A549 (cell line): ENCODE results near the gene KLK4. TPM values are rescaled to one million over a fixed set of nuclear protein-coding genes. Genes with fewer than 3 reads are reported as not detected.
A peak's percentile ranks its signal among the peaks of the same experiment; 100 is the strongest.

Experiments used
- ATAC-seq, 2 experiments: fragments of 200-7000 bp in 1 of 2; fragments of >200 bp in 1 of 2; cut with Nextera tagmentation in 1 of 2; cut with Tn5 transposase in 1 of 2; 3 replicates each; pipeline versions ENCODE4 v1.8.0 to v1.9.1; 2018 to 2020; ENCODE audit warnings: mild to moderate bottlenecking in 1 of 2, moderate library complexity in 1 of 2
- CTCF ChIA-PET: fragments of 300-600 bp; sonication (Branson Sonifier 250); formaldehyde crosslinking; extraction: SDS; loops from one replicate; lab custom pipeline; 2021; ENCODE audit warnings: antibody characterized with exemption, inconsistent platforms; lab: Yijun Ruan, JAX
- POLR2A ChIA-PET: fragments of 350-600 bp; formaldehyde crosslinking; extraction: SDS; loops from one replicate; lab custom pipeline; 2021; ENCODE audit warnings: antibody characterized with exemption, inconsistent platforms; lab: Yijun Ruan, JAX
- DNase-seq, 2 experiments: peaks; one replicate each; pipeline versions ENCODE4 v3.0.0 to v3.0.0-alpha.2; 2011 to 2016; ENCODE audit warnings: low read depth in 1 of 2, low spot score in 1 of 2
- FAIRE-seq: peaks from 2 replicates; lab custom pipeline; 2011; peaks lifted over from hg19 to GRCh38; lab: Jason Lieb, UNC
- H3K27ac ChIP-seq, 2 experiments: fragments of >200 bp; sonication (Bioruptor Twin); formaldehyde crosslinking; 3 replicates each; pipeline ENCODE4 v1.5.1; 2016 to 2017
- H3K4me1 ChIP-seq: fragments of >200 bp; sonication (Bioruptor Twin); formaldehyde crosslinking; 3 replicates; pipeline ENCODE4 v1.6.1; 2016
- H3K4me2 ChIP-seq: fragments of >200 bp; sonication (Bioruptor Twin); formaldehyde crosslinking; 3 replicates; pipeline ENCODE4 v1.6.1; 2016
- H3K4me3 ChIP-seq: fragments of >200 bp; sonication (Bioruptor Twin); formaldehyde crosslinking; 3 replicates; pipeline ENCODE4 v1.5.1; 2016
- H3K9me3 ChIP-seq: fragments of >200 bp; sonication (Bioruptor Twin); formaldehyde crosslinking; 3 replicates; pipeline ENCODE4 v1.6.1; 2016
- CBX2 ChIP-seq: fragments of 200-600 bp; sonication (generic); IDR thresholded peaks from 2 replicates; pipeline ENCODE4 v1.6.1; 2016; ENCODE audit warnings: low read depth, mild to moderate bottlenecking, borderline replicate concordance
- CBX8 ChIP-seq: fragments of 200-600 bp; sonication (generic); IDR thresholded peaks from 2 replicates; pipeline ENCODE4 v1.6.1; 2016
- CHD2 ChIP-seq: fragments of 150-350 bp; IDR thresholded peaks from 2 replicates; pipeline ENCODE4 v1.6.1; 2014; ENCODE audit warnings: low read length; ENCODE audit not compliant: partially characterized antibody
- CHD4 ChIP-seq: fragments of 200-600 bp; sonication (generic); IDR thresholded peaks from 2 replicates; pipeline ENCODE4 v1.6.1; 2016; ENCODE audit warnings: antibody characterized with exemption, mild to moderate bottlenecking, borderline replicate concordance
- EHMT2 ChIP-seq: fragments of 200-600 bp; sonication (generic); IDR thresholded peaks from 2 replicates; pipeline ENCODE4 v1.6.1; 2016; ENCODE audit warnings: antibody characterized with exemption, low read depth, mild to moderate bottlenecking, moderate library complexity
- EP300 ChIP-seq, 2 experiments: fragments of >200 bp; sonication (Bioruptor Twin); formaldehyde crosslinking; IDR thresholded peaks; 2 replicates in 1 of 2; 3 replicates in 1 of 2; pipeline ENCODE4 v1.6.1; 2016 to 2017
- FOSB ChIP-seq: fragments of 250-450 bp; sonication (Bioruptor Pico); IDR thresholded peaks from 2 replicates; pipeline ENCODE4 v1.5.0; 2020; ENCODE audit warnings: mild to moderate bottlenecking, moderate library complexity
- FOSL2 ChIP-seq, 2 experiments: fragments of 450-650 bp in 1 of 2; fragments of >200 bp in 1 of 2; sonication (Bioruptor Twin) in 1 of 2; formaldehyde crosslinking; IDR thresholded peaks; 2 replicates each; pipeline versions ENCODE4 v1.5.0 to v1.6.1; 2016 to 2020; ENCODE audit warnings: mild to moderate bottlenecking in 1 of 2, moderate library complexity in 1 of 2
- GATA3 ChIP-seq: IDR thresholded peaks from 2 replicates; pipeline ENCODE4 v1.6.1; 2012; ENCODE audit warnings: borderline replicate concordance
- HES2 ChIP-seq: fragments of >200 bp; sonication (Bioruptor Twin); formaldehyde crosslinking; IDR thresholded peaks from 2 replicates; pipeline ENCODE4 v1.6.1; 2016
- JUN ChIP-seq, 2 experiments: fragments of >200 bp; sonication (Bioruptor Twin); formaldehyde crosslinking; IDR thresholded peaks; 2 replicates in 1 of 2; 3 replicates in 1 of 2; pipeline ENCODE4 v1.6.1; 2016 to 2017
- MAFK ChIP-seq: fragments of 450-650 bp; IDR thresholded peaks from 2 replicates; pipeline ENCODE4 v1.6.1; 2014; ENCODE audit not compliant: partially characterized antibody
- ZC3H11A ChIP-seq: fragments of 450-650 bp; IDR thresholded peaks from 2 replicates; pipeline ENCODE4 v1.6.1; 2014; ENCODE audit warnings: antibody characterized with exemption, mild to moderate bottlenecking
- ZFP36 ChIP-seq: fragments of 450-650 bp; IDR thresholded peaks from 2 replicates; pipeline ENCODE4 v1.6.1; 2014; ENCODE audit warnings: borderline replicate concordance; ENCODE audit not compliant: partially characterized antibody
- ZNF302 ChIP-seq: fragments of 250-450 bp; sonication (Bioruptor Pico); IDR thresholded peaks from 2 replicates; pipeline ENCODE4 v1.9.0; 2021; ENCODE audit warnings: inconsistent platforms, mild to moderate bottlenecking, moderate library complexity
- ZSCAN20 ChIP-seq: fragments of 250-450 bp; sonication (Bioruptor Pico); IDR thresholded peaks from 2 replicates; pipeline ENCODE4 v1.8.0; 2022; ENCODE audit warnings: mild to moderate bottlenecking, moderate library complexity
- WGBS: methylation state at CpG from one replicate; pipeline ENCODE4 v1.1.6; 2017; ENCODE audit errors: missing lambda C conversion rate; 5-methylcytosine and 5-hydroxymethylcytosine counted together
- polyA plus RNA-seq, 4 experiments: library from polyadenylated mRNA; depleted of rRNA in 3 of 4; stranded (reverse); fragments of >200 nt; fragmentation: RNase III in 1 of 4; extraction: RNeasy Plus Mini Kit Qiagen cat#74134 plus additional on column Dnase treatment in 1 of 4; gene quantifications; 2 replicates in 3 of 4; 3 replicates in 1 of 4; pipeline ENCODE4 v1.2.3, GENCODE V29; 2011 to 2017
- TF ChIP-seq, protein P1 (sequence below): fragments of 200-600 bp; sonication (generic); IDR thresholded peaks from 2 replicates; pipeline ENCODE4 v1.6.1; 2016; ENCODE audit warnings: antibody characterized with exemption, mild to moderate bottlenecking, moderate library complexity

The KLK4 gene
- polyA plus RNA-seq, 2 of the 4 experiments (the other 2 are of a cell fraction) = not detected

DNA sequence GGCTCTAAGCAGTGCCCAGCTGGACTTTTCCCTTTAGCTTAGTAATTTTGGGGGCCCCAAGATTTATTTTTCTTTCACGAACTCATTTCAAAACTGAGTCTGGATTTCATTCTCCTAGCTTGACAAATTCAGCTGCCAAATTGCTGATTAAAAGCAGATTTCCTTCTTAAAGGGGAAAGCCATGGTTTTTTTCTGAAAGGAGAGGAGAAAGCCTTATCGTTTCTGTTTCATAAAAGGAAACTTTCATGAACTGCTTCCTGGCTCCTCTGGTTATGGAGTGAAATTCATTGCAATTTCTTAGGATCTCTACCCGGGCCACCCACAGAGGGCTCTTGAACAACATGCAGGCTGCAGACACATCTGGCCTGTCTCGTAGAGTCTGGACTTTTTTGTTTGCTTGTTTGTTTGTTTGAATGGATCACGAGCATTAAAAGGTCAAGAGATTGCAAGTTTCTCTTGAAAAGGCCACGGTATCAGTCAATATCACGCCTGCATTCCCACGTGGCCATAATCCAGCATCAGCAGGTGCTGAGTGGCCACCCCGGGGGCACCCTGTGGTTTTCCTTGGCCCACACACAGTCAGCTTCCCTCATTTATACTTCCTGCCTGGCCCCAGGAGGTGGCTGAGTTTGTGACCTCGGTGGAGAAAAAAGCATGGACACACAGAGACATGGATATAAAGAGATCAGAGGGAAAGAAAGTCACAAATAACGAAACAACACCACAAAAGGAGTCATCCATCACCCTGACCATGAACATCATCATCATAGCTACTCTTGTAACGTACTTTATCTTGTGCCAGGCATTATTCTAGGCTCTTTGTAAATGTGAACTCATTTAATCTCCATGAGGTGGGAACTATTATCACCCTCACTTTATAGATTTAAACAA is 10.5 kb upstream of the KLK4 start:
- H3K9me3 ChIP-seq = no peaks in the 10 kb centered on the region
- H3K27ac ChIP-seq = no peak overlapping the region
- peak in 1 of 2 experiments; percentile 31 for DNase-seq
- TF ChIP-seq, protein P1, sequence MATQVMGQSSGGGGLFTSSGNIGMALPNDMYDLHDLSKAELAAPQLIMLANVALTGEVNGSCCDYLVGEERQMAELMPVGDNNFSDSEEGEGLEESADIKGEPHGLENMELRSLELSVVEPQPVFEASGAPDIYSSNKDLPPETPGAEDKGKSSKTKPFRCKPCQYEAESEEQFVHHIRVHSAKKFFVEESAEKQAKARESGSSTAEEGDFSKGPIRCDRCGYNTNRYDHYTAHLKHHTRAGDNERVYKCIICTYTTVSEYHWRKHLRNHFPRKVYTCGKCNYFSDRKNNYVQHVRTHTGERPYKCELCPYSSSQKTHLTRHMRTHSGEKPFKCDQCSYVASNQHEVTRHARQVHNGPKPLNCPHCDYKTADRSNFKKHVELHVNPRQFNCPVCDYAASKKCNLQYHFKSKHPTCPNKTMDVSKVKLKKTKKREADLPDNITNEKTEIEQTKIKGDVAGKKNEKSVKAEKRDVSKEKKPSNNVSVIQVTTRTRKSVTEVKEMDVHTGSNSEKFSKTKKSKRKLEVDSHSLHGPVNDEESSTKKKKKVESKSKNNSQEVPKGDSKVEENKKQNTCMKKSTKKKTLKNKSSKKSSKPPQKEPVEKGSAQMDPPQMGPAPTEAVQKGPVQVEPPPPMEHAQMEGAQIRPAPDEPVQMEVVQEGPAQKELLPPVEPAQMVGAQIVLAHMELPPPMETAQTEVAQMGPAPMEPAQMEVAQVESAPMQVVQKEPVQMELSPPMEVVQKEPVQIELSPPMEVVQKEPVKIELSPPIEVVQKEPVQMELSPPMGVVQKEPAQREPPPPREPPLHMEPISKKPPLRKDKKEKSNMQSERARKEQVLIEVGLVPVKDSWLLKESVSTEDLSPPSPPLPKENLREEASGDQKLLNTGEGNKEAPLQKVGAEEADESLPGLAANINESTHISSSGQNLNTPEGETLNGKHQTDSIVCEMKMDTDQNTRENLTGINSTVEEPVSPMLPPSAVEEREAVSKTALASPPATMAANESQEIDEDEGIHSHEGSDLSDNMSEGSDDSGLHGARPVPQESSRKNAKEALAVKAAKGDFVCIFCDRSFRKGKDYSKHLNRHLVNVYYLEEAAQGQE = no peak
- TF ChIP-seq EP300 (IDR thresholded peaks at IDR 0.05) (0 out of 5 replicates have a peak, but pooled peaks of 1 of the 2 experiments have one; percentile 14), ZSCAN20 (CRISPR knock-in tag) (no peak)
- peak; percentile 52 to 58 for ATAC-seq
- ChIA-PET CTCF (interaction anchor here (0.6 to 13.0 kb wide), 87 partner anchors 9 to 561 kb away, joined by 3 to 121 read pairs (median 6); partner anchors contain the start of genes ACP4, CLEC11A, KLK10 and KLK15), POLR2A (interaction anchor here (1.2 to 1.6 kb wide), 5 partner anchors 118 to 197 kb away, joined by 3 to 14 read pairs (median 10); no protein-coding TSS in a partner anchor)
- H3K4me1 ChIP-seq = peaks cover 14% of the 10 kb centered on the region; the same call in 1 of the 3 replicates
- no peak for FAIRE-seq
- H3K4me3 ChIP-seq = no peak overlapping the region
- whole genome bisulfite sequencing = 9% methylated on average over 12 of the region's 12 CpGs
- peak overlapping the region; percentile 22; the same call in 2 of the 3 replicates for H3K4me2 ChIP-seq

GRCh38 chr19:50916069-50916468 is 4.9 kb upstream of the KLK4 start:
- FAIRE-seq = no peak

DNA sequence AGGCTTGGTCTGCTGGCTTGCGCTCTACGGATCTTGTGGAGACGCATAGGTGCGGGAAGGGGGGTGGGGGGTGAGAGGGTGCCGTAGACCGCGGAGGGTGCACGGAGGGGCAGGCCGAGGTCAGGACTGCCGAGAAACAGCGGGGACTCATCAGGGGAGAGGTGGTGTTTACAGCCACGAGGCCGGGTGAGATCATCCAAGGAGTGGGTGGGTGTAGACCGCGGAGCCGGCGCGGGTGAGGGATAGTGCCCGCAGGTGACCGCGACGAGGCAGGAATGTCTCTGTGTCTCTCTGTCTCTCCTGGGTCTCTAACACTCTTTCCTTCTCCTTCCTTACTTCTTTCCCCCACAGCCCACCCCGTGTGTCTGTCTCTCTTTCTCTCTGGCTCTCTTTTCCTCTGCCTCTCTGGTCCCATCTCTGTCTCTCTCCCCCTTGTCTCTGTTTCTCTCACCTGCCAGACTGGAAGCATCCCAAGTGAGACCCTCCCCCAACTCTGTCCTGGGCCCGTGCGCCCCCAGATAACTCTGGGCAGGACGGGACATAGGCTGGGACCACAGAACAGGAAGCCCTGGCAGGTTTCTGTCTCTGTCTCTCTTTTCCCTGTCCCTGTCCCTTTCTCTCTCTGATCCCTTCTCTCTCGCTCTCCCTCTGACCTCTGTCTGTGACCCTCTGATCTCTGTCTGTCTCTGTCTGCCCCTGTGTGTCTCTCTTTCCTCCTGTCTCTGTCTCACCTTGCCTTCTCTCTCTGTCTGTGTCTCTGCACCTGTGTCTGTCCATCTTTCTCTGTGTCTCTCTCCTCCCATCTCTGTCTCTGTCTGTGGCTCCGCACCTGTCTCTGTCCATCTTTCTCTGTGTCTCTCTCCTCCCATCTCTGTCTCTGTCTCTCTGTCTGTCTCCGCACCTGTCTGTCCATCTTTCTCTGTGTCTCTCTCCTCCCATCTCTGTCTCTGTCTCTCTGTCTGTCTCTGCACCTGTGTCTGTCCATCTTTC is 1.8 kb upstream of the KLK4 start:
- FAIRE-seq (no peak), ATAC-seq (peak; percentile 10 to 39; a peak in 5 of 6 replicates), DNase-seq (no peak)
- Histone ChIP-seq H3K9me3 (no peaks in the 10 kb centered on the region), H3K4me1 (peaks cover 10% of the 10 kb centered on the region; the same call in 1 of the 3 replicates), H3K4me3 (0 out of 3 replicates have a peak overlapping the region, but pooled peaks have one; percentile 14), H3K4me2 (peak overlapping the region; percentile 60), H3K27ac (no peak overlapping the region)
- CTCF ChIA-PET = interaction anchor here (2.2 to 5.9 kb wide), 2 partner anchors 8 to 17 kb away, joined by 6 to 56 read pairs; no protein-coding TSS in a partner anchor
- WGBS = 12% methylated on average over 23 of the region's 29 CpGs
- POLR2A ChIA-PET = no interaction called here
- TF ChIP-seq ZNF302 (CRISPR knock-in tag) (no peak), EHMT2 (no peak), ZSCAN20 (CRISPR knock-in tag) (no peak), CHD4 (no peak), HES2 (no peak), GATA3 (no peak), MAFK (no peak), ZC3H11A (no peak), CHD2 (no peak)

More at GRCh38 chr19:50916069-50916468, 4.9 kb upstream of the KLK4 start:
- 34% methylated on average over 2 of the region's 2 CpGs for WGBS
- no peak for ATAC-seq
- no peaks in the 10 kb centered on the region for H3K9me3 ChIP-seq
- CTCF ChIA-PET = interaction anchor here (0.8 to 1.1 kb wide), 2 partner anchors 10 to 191 kb away, joined by 4 read pairs; no protein-coding TSS in a partner anchor
- H3K4me2 ChIP-seq = no peak overlapping the region
- TF ChIP-seq JUN (IDR thresholded peaks at IDR 0.05) = no peak
- no peak for TF ChIP-seq FOSL2 (IDR thresholded peaks at IDR 0.05)
- no peak for TF ChIP-seq FOSL2 (CRISPR knock-in tag; IDR thresholded peaks at IDR 0.05)
- no peak for TF ChIP-seq CBX8
- no peak for TF ChIP-seq EP300 (IDR thresholded peaks at IDR 0.05)
- TF ChIP-seq ZSCAN20 (CRISPR knock-in tag) = no peak
- TF ChIP-seq FOSB (CRISPR knock-in tag) = no peak
- no peak for TF ChIP-seq EHMT2
- peak; percentile 58 for TF ChIP-seq ZFP36
- TF ChIP-seq CBX2 = no peak
- no peak overlapping the region for H3K4me3 ChIP-seq
- no peak overlapping the region for H3K27ac ChIP-seq
- POLR2A ChIA-PET = no interaction called here
- peaks cover 10% of the 10 kb centered on the region; the same call in 1 of the 3 replicates for H3K4me1 ChIP-seq
- DNase-seq = no peak
